ENCODE measurements around the gene ABCA7.

The ABCA7 gene

GRCh38 chr19:1062387-1063029, 22.6 kb downstream of the ABCA7 start:
- H3K27ac Mint-ChIP-seq = no peak overlapping the region
- DNase-seq = no peak

GRCh38 chr19:1063030-1063908, 23.4 kb downstream of the ABCA7 start:
- H3K4me1 Mint-ChIP-seq (ENCODE audit: low read depth) = peaks cover 27% of the 10 kb centered on the region
- H3K4me3 Mint-ChIP-seq = no peak overlapping the region
- H3K36me3 Mint-ChIP-seq (ENCODE audit: low read depth) = peaks cover 11% of the 10 kb centered on the region
- H3K9me3 Mint-ChIP-seq = no peaks in the 10 kb centered on the region
- no peak overlapping the region for H3K27ac Mint-ChIP-seq
- DNase-seq = peak; percentile 76
- no peaks in the 10 kb centered on the region for H3K27me3 Mint-ChIP-seq

More at GRCh38 chr19:1062387-1063029, 22.6 kb downstream of the ABCA7 start:
- no peaks in the 10 kb centered on the region for H3K9me3 Mint-ChIP-seq
- peaks cover 35% of the 10 kb centered on the region for H3K4me1 Mint-ChIP-seq (ENCODE audit: low read depth)
- H3K36me3 Mint-ChIP-seq (ENCODE audit: low read depth) = peaks cover 12% of the 10 kb centered on the region
- H3K4me3 Mint-ChIP-seq = no peak overlapping the region
- no peaks in the 10 kb centered on the region for H3K27me3 Mint-ChIP-seq

- Mint-ChIP-seq H3K36me3 (ENCODE audit: low read depth) (peaks cover 15% of the 10 kb centered on the region), H3K9me3 (no peaks in the 10 kb centered on the region), H3K27me3 (no peaks in the 10 kb centered on the region), H3K4me3 (no peak overlapping the region), H3K4me1 (ENCODE audit: low read depth) (peaks cover 32% of the 10 kb centered on the region), H3K27ac (no peak overlapping the region)
- DNase-seq = no peak
Measured at GRCh38 chr19:1063909-1064660, 24.2 kb downstream of the ABCA7 start.

- Mint-ChIP-seq H3K4me1 (ENCODE audit: low read depth) (peaks cover 40% of the 10 kb centered on the region), H3K9me3 (no peaks in the 10 kb centered on the region), H3K4me3 (peak overlapping the region; percentile 8), H3K27me3 (no peaks in the 10 kb centered on the region), H3K27ac (no peak overlapping the region), H3K36me3 (ENCODE audit: low read depth) (peaks cover 19% of the 10 kb centered on the region)
- peak; percentile 84 for DNase-seq
Measured at GRCh38 chr19:1064661-1065605, 25.0 kb downstream of the ABCA7 start.

- DNase-seq = no peak
- Mint-ChIP-seq H3K9me3 (no peaks in the 10 kb centered on the region), H3K27ac (no peak overlapping the region), H3K36me3 (ENCODE audit: low read depth) (peaks cover 24% of the 10 kb centered on the region), H3K4me1 (ENCODE audit: low read depth) (peaks cover 44% of the 10 kb centered on the region), H3K27me3 (no peaks in the 10 kb centered on the region), H3K4me3 (peak overlapping the region; percentile 8)
Measured at GRCh38 chr19:1065606-1066109, 25.8 kb downstream of the ABCA7 start.

GRCh38 chr19:1066251-1066747, 26.4 kb downstream of the ABCA7 start:
- Mint-ChIP-seq H3K4me1 (ENCODE audit: low read depth) (peaks cover 45% of the 10 kb centered on the region), H3K4me3 (peak overlapping the region; percentile 70), H3K27me3 (no peaks in the 10 kb centered on the region), H3K9me3 (no peaks in the 10 kb centered on the region), H3K36me3 (ENCODE audit: low read depth) (peaks cover 26% of the 10 kb centered on the region), H3K27ac (no peak overlapping the region)
- DNase-seq = no peak

GRCh38 chr19:1066748-1067340, 26.9 kb downstream of the ABCA7 start, which contains the start of gene ARHGAP45:
Gene ARHGAP45, plus strand, starts transcription at chr19:1067167. Its CDS starts 239 bp downstream, at chr19:1067406.
- H3K4me3 Mint-ChIP-seq = peak within 1 kb of the TSS; percentile 90
- H3K36me3 Mint-ChIP-seq (ENCODE audit: low read depth) = peaks cover 29% of the 10 kb centered on the region
- H3K4me1 Mint-ChIP-seq (ENCODE audit: low read depth) = peaks cover 48% of the 10 kb centered on the region
- H3K9me3 Mint-ChIP-seq = no peaks in the 10 kb centered on the region
- peak; percentile 88 for DNase-seq
- H3K27ac Mint-ChIP-seq = peak within 1 kb of the TSS; percentile 92
- H3K27me3 Mint-ChIP-seq = no peaks in the 10 kb centered on the region

GRCh38 chr19:1067341-1067957, 27.5 kb downstream of the ABCA7 start:
- Mint-ChIP-seq H3K9me3 (no peaks in the 10 kb centered on the region), H3K27ac (peak overlapping the region; percentile 92), H3K36me3 (ENCODE audit: low read depth) (peaks cover 35% of the 10 kb centered on the region), H3K4me1 (ENCODE audit: low read depth) (peaks cover 54% of the 10 kb centered on the region), H3K4me3 (peak overlapping the region; percentile 90), H3K27me3 (no peaks in the 10 kb centered on the region)
- no peak for DNase-seq

- H3K36me3 Mint-ChIP-seq (ENCODE audit: low read depth) = peaks cover 44% of the 10 kb centered on the region
- H3K4me1 Mint-ChIP-seq (ENCODE audit: low read depth) = peaks cover 63% of the 10 kb centered on the region
- peak; percentile 77 for DNase-seq
- H3K27ac Mint-ChIP-seq = peak overlapping the region; percentile 94
- no peaks in the 10 kb centered on the region for H3K9me3 Mint-ChIP-seq
- H3K27me3 Mint-ChIP-seq = no peaks in the 10 kb centered on the region
- peak overlapping the region; percentile 90 for H3K4me3 Mint-ChIP-seq
Measured at GRCh38 chr19:1068009-1069001, 28.4 kb downstream of the ABCA7 start.

GRCh38 chr19:1069009-1069779, 29.3 kb downstream of the ABCA7 start:
- no peaks in the 10 kb centered on the region for H3K27me3 Mint-ChIP-seq
- H3K9me3 Mint-ChIP-seq = no peaks in the 10 kb centered on the region
- peaks cover 52% of the 10 kb centered on the region for H3K36me3 Mint-ChIP-seq (ENCODE audit: low read depth)
- H3K4me3 Mint-ChIP-seq = peak overlapping the region; percentile 90
- DNase-seq = peak; percentile 72
- peak overlapping the region; percentile 94 for H3K27ac Mint-ChIP-seq
- H3K4me1 Mint-ChIP-seq (ENCODE audit: low read depth) = peaks cover 69% of the 10 kb centered on the region

- H3K27ac Mint-ChIP-seq = peak overlapping the region; percentile 52
- H3K36me3 Mint-ChIP-seq (ENCODE audit: low read depth) = peaks cover 57% of the 10 kb centered on the region
- peaks cover 62% of the 10 kb centered on the region for H3K4me1 Mint-ChIP-seq (ENCODE audit: low read depth)
- no peaks in the 10 kb centered on the region for H3K9me3 Mint-ChIP-seq
- no peaks in the 10 kb centered on the region for H3K27me3 Mint-ChIP-seq
- H3K4me3 Mint-ChIP-seq = peak overlapping the region; percentile 90
- DNase-seq = no peak
Measured at GRCh38 chr19:1070576-1070930, 30.6 kb downstream of the ABCA7 start.

All from activated T-cell treated with anti-CD3 and anti-CD28 coated beads, Interleukin-2, amount 50 U/mL, for 24 hours (primary cell).